Mesenchymal stem cell (in vitro differentiated cells and primary cell): ENCODE results near the gene FBXO44.

Experiments used
- DNase-seq: peaks from one replicate; pipeline ENCODE4 v3.0.0-alpha.2; 2013
- H2AFZ ChIP-seq: one replicate; pipeline ENCODE4 v1.6.1; 2013; ENCODE audit warnings: low read depth, mild to moderate bottlenecking, control low read depth, inconsistent platforms, low read length, moderate library complexity
- H2AK5ac ChIP-seq: 2 replicates; pipeline ENCODE4 v1.6.1; 2013; ENCODE audit warnings: low read length, moderate library complexity, mild to moderate bottlenecking, inconsistent platforms; ENCODE audit not compliant: severe bottlenecking
- H2BK120ac ChIP-seq: one replicate; pipeline ENCODE4 v1.6.1; 2013; ENCODE audit warnings: low read depth, mild to moderate bottlenecking, inconsistent platforms, low read length, moderate library complexity
- H2BK12ac ChIP-seq, 2 experiments: one replicate each; pipeline ENCODE4 v1.6.1; 2013; ENCODE audit warnings: inconsistent platforms in 2 of 2, low read length in 2 of 2, mild to moderate bottlenecking in 2 of 2, moderate library complexity in 2 of 2, control low read depth in 1 of 2
- H2BK15ac ChIP-seq: one replicate; pipeline ENCODE4 v1.6.1; 2013; ENCODE audit warnings: mild to moderate bottlenecking, low read depth, inconsistent platforms; ENCODE audit not compliant: poor library complexity, severe bottlenecking
- H2BK5ac ChIP-seq: 2 replicates; pipeline ENCODE4 v1.6.1; 2013; ENCODE audit warnings: low read depth, mild to moderate bottlenecking, low read length, control low read depth, inconsistent platforms; ENCODE audit not compliant: poor library complexity, severe bottlenecking
- H3K14ac ChIP-seq, 2 experiments: one replicate each; pipeline ENCODE4 v1.6.1; 2013; ENCODE audit warnings: inconsistent platforms in 2 of 2, low read length in 2 of 2, control low read depth in 1 of 2, mild to moderate bottlenecking in 1 of 2, moderate library complexity in 1 of 2
- H3K18ac ChIP-seq, 2 experiments: one replicate each; pipeline ENCODE4 v1.6.1; 2013; ENCODE audit warnings: inconsistent platforms in 2 of 2, low read length in 2 of 2, control low read depth in 1 of 2, low read depth in 1 of 2, mild to moderate bottlenecking in 1 of 2
- H3K23ac ChIP-seq, 2 experiments: one replicate each; pipeline ENCODE4 v1.6.1; 2013; ENCODE audit warnings: inconsistent platforms in 2 of 2, low read length in 2 of 2, mild to moderate bottlenecking in 2 of 2, moderate library complexity in 2 of 2, control low read depth in 1 of 2
- H3K27ac ChIP-seq: 2 replicates; pipeline ENCODE4 v1.5.1; 2013; ENCODE audit warnings: mild to moderate bottlenecking, moderate library complexity, low read length, control low read depth, inconsistent platforms; ENCODE audit not compliant: poor library complexity, severe bottlenecking
- H3K27me3 ChIP-seq, 2 experiments: 2 replicates each; pipeline versions ENCODE4 v1.6.1 to v1.7.0; 2013; ENCODE audit warnings: low read length in 2 of 2, mild to moderate bottlenecking in 2 of 2, moderate library complexity in 2 of 2, control low read depth in 1 of 2, inconsistent platforms in 1 of 2; ENCODE audit not compliant: control insufficient read depth in 1 of 2, insufficient read depth in 1 of 2
- H3K36me3 ChIP-seq, 2 experiments: 2 replicates each; pipeline versions ENCODE4 v1.6.1 to v1.7.0; 2013; ENCODE audit warnings: low read length in 2 of 2, control low read depth in 1 of 2, inconsistent platforms in 1 of 2, low read depth in 1 of 2, mild to moderate bottlenecking in 1 of 2; ENCODE audit not compliant: insufficient read depth in 2 of 2, control insufficient read depth in 1 of 2
- H3K4ac ChIP-seq, 2 experiments: one replicate each; pipeline ENCODE4 v1.6.1; 2013; ENCODE audit warnings: inconsistent platforms in 2 of 2, low read length in 2 of 2, mild to moderate bottlenecking in 2 of 2, moderate library complexity in 2 of 2, control low read depth in 1 of 2, low read depth in 1 of 2
- H3K4me1 ChIP-seq: 2 replicates; pipeline ENCODE4 v1.6.1; 2013; ENCODE audit warnings: low read depth, low read length, control low read depth; ENCODE audit not compliant: control insufficient read depth, insufficient read depth
- H3K4me2 ChIP-seq: 2 replicates; pipeline ENCODE4 v1.6.1; 2013; ENCODE audit warnings: low read length, mild to moderate bottlenecking, inconsistent platforms; ENCODE audit not compliant: poor library complexity, severe bottlenecking
- H3K4me3 ChIP-seq, 2 experiments: 2 replicates each; pipeline versions ENCODE4 v1.5.1 to v1.7.0; 2013; ENCODE audit warnings: low read length in 2 of 2, mild to moderate bottlenecking in 2 of 2, control low read depth in 1 of 2, low read depth in 1 of 2; ENCODE audit not compliant: insufficient read depth in 1 of 2
- H3K79me1 ChIP-seq: replicated peaks from 2 replicates; pipeline ENCODE4 v1.6.1; 2013; ENCODE audit warnings: mild to moderate bottlenecking, control low read depth, low read length, inconsistent platforms; ENCODE audit not compliant: poor library complexity, severe bottlenecking
- H3K9ac ChIP-seq: 2 replicates; pipeline ENCODE4 v1.7.0; 2013; ENCODE audit warnings: mild to moderate bottlenecking, low read length, moderate library complexity
- H3K9me3 ChIP-seq: 2 replicates; pipeline ENCODE4 v1.7.0; 2013; ENCODE audit warnings: mild to moderate bottlenecking, low read length; ENCODE audit not compliant: control insufficient read depth
- H4K8ac ChIP-seq: one replicate; pipeline ENCODE4 v1.6.1; 2013; ENCODE audit warnings: inconsistent platforms, mild to moderate bottlenecking, low read length, moderate library complexity
- H4K91ac ChIP-seq: one replicate; pipeline ENCODE4 v1.6.1; 2013; ENCODE audit warnings: mild to moderate bottlenecking, low read length, inconsistent platforms
- WGBS: methylation state at CpG from one replicate; pipeline ENCODE4 v1.1.7; 2013; ENCODE audit warnings: mixed read lengths; 5-methylcytosine and 5-hydroxymethylcytosine counted together

The FBXO44 gene

DNA sequence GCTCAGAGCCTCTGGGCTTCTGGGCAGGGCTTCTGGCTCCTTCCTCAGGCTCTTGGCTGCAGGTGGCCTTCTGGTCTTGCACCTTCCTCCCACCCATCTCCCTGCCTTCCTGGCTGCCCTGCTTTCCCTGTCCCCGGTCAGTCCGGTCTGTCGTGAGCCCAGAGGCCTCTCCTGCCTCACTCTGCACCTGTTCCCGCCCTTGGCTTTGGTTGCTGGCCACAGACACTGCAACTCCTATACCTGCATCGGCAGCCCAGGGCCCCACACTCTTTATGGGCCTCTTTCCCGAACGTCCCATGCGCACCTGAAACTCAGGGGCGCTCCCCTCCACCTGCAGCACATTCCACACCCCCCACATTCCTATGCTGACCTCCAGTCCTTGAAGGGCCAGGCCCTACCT, 8.4 kb upstream of the FBXO44 start:
- 87% methylated on average over 9 of the region's 9 CpGs for WGBS
- H2BK5ac ChIP-seq = no peak overlapping the region
- no peaks in the 10 kb centered on the region for H3K79me1 ChIP-seq
- H3K9ac ChIP-seq = no peak overlapping the region
- no peak overlapping the region for H3K4me3 ChIP-seq
- no peak overlapping the region for H2AFZ ChIP-seq
- no peak overlapping the region for H4K91ac ChIP-seq
- H3K27me3 ChIP-seq = peaks cover 14 to 71% of the 10 kb centered on the region in 2 experiments
- peaks cover 0 to 8% of the 10 kb centered on the region in 2 experiments for H3K36me3 ChIP-seq
- no peaks in the 10 kb centered on the region for H3K9me3 ChIP-seq
- H2BK15ac ChIP-seq = no peak overlapping the region
- H2BK120ac ChIP-seq = no peak overlapping the region
- H3K27ac ChIP-seq = no peak overlapping the region
- H3K18ac ChIP-seq = no peak overlapping the region
- no peak overlapping the region for H4K8ac ChIP-seq
- H2AK5ac ChIP-seq = no peak overlapping the region
- no peak overlapping the region for H3K4me2 ChIP-seq
- H2BK12ac ChIP-seq = no peak overlapping the region
- no peak for DNase-seq
- no peak overlapping the region for H3K4ac ChIP-seq
- H3K4me1 ChIP-seq = peaks cover 11% of the 10 kb centered on the region
- H3K23ac ChIP-seq = no peak overlapping the region
- no peak overlapping the region for H3K14ac ChIP-seq

DNA sequence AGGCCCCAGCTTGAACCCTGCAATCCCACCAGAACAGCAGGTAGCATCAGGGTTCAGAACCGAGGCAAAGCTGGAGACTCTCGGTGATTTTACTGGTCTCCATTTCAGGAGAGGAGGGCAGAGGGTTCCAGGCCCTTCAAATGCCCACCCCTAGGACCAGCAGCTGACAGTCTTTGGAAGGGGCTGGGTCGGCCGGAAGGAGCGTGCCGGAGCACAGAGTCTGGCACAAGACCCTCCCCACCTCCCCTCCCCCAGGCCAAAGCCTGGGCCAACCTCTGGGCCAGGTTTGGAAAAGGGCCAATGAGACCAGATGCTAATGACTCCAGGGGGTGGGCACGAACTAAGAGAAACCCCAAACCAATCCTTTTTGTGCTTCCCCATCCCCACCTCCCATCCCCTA, 7.3 kb upstream of the FBXO44 start:
- Histone ChIP-seq H2BK120ac (no peak overlapping the region), H3K14ac (no peak overlapping the region), H3K27ac (no peak overlapping the region), H3K4me1 (peaks cover 11% of the 10 kb centered on the region), H3K4ac (no peak overlapping the region), H3K4me2 (no peak overlapping the region), H3K27me3 (peaks cover 11 to 63% of the 10 kb centered on the region in 2 experiments), H2BK5ac (no peak overlapping the region), H2BK12ac (no peak overlapping the region), H3K18ac (no peak overlapping the region), H2AK5ac (no peak overlapping the region), H3K4me3 (no peak overlapping the region), H2AFZ (no peak overlapping the region), H4K8ac (no peak overlapping the region), H2BK15ac (no peak overlapping the region), H3K36me3 (peaks cover 0 to 8% of the 10 kb centered on the region in 2 experiments), H3K79me1 (no peaks in the 10 kb centered on the region), H3K23ac (no peak overlapping the region), H3K9ac (no peak overlapping the region), H3K9me3 (no peaks in the 10 kb centered on the region), H4K91ac (no peak overlapping the region)
- 81% methylated on average over 7 of the region's 7 CpGs for WGBS
- DNase-seq = no peak

DNA sequence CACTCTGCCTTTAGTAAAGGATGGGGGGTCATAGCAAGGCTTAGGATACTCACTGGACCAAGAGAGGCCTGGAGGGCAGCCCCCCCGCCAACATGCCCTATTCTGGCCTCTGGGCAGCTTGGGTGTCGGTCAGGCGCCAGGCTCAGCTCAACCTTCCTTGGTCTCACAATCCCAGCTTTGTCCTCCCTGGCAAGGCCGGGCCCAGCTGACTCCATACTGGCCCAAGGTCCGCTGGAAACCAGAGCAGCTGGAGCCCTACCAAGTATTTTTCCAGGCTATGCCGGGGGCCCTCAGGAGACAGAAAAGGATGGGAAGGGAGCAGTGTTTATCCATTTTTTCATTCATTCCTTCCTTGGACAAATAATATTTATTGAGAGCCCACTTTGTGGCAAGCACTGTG, 6.6 kb upstream of the FBXO44 start:
- Histone ChIP-seq H3K4ac (no peak overlapping the region), H3K27ac (no peak overlapping the region), H3K79me1 (no peaks in the 10 kb centered on the region), H2BK120ac (no peak overlapping the region), H2BK5ac (no peak overlapping the region), H3K36me3 (peaks cover 0 to 8% of the 10 kb centered on the region in 2 experiments), H2AK5ac (no peak overlapping the region), H3K18ac (no peak overlapping the region), H3K14ac (no peak overlapping the region), H2AFZ (no peak overlapping the region), H3K4me3 (no peak overlapping the region), H4K8ac (no peak overlapping the region), H2BK12ac (no peak overlapping the region), H3K27me3 (peaks cover 11 to 60% of the 10 kb centered on the region in 2 experiments), H3K23ac (no peak overlapping the region), H4K91ac (no peak overlapping the region), H3K9me3 (no peaks in the 10 kb centered on the region), H3K9ac (no peak overlapping the region), H3K4me1 (peaks cover 17% of the 10 kb centered on the region), H2BK15ac (no peak overlapping the region), H3K4me2 (no peak overlapping the region)
- DNase-seq = no peak
- 82% methylated on average over 6 of the region's 6 CpGs for WGBS

DNA sequence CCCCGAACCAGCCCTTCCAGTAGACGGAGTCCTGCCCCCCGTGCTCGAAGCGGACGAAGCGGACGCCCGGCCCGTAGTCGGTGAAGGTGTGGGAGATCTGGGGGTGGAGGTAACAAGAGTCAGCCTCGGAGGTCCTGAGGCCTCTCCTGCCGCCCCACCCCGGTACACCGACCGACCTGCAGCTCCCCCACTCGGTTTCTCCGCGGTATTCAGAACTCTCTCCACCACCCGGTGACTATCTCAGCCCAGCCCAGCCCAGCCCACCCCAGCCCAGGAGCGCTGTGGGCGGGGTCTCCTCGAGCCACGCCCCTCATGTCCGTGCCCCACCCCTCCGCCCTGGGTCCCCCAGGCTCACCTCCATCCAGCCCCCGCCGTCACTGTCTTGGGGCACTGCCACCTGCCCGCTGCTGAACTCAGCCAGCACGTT, 5.9 kb upstream of the FBXO44 start:
- H2BK15ac ChIP-seq = no peak overlapping the region

More for the DNA sequence above, 5.9 kb upstream of the FBXO44 start:
- Histone ChIP-seq H3K9me3 (no peaks in the 10 kb centered on the region), H3K27ac (no peak overlapping the region), H3K14ac (no peak overlapping the region), H2BK12ac (no peak overlapping the region), H3K23ac (no peak overlapping the region), H4K8ac (no peak overlapping the region), H3K36me3 (peaks cover 0 to 8% of the 10 kb centered on the region in 2 experiments), H3K4me3 (no peak overlapping the region), H2AFZ (no peak overlapping the region), H2BK120ac (no peak overlapping the region), H3K4ac (no peak overlapping the region), H4K91ac (no peak overlapping the region), H2BK5ac (no peak overlapping the region), H3K27me3 (peaks cover 11 to 55% of the 10 kb centered on the region in 2 experiments), H3K79me1 (no peaks in the 10 kb centered on the region), H3K4me2 (no peak overlapping the region), H3K18ac (no peak overlapping the region), H3K4me1 (peaks cover 24% of the 10 kb centered on the region), H3K9ac (no peak overlapping the region), H2AK5ac (no peak overlapping the region)
- 33% methylated on average over 20 of the region's 30 CpGs for WGBS
- no peak for DNase-seq
